GM19438 (cell line): ENCODE measurements around the gene MGRN1.

Experiments used
- ATAC-seq: cut with Tn5 transposase; IDR thresholded peaks from one replicate; pipeline ENCODE4 v1.9.1; 2021; ENCODE audit warnings: low read depth; ENCODE audit not compliant: unreplicated experiment

Gene MGRN1

GRCh38 chr16:4684058-4684715 lies 59.6 kb downstream of the MGRN1 start:
- no peak for ATAC-seq

GRCh38 chr16:4684763-4685162 lies 60.1 kb downstream of the MGRN1 start:
- no peak for ATAC-seq

GRCh38 chr16:4685292-4685691 lies 60.7 kb downstream of the MGRN1 start:
- ATAC-seq: no peak

- ATAC-seq: no peak
Observed at GRCh38 chr16:4685776-4686496, 61.3 kb downstream of the MGRN1 start.

- no peak for ATAC-seq
Observed at GRCh38 chr16:4686497-4687210, 62.0 kb downstream of the MGRN1 start.

GRCh38 chr16:4687416-4687815 lies 62.8 kb downstream of the MGRN1 start:
- no peak for ATAC-seq

- no peak for ATAC-seq
Observed at GRCh38 chr16:4687946-4688673, 63.5 kb downstream of the MGRN1 start.

GRCh38 chr16:4688674-4689045 lies 64.0 kb downstream of the MGRN1 start:
- ATAC-seq: no peak

GRCh38 chr16:4689091-4689671 lies 64.6 kb downstream of the MGRN1 start:
- no peak for ATAC-seq

- no peak for ATAC-seq
Observed at GRCh38 chr16:4689864-4690704, 65.5 kb downstream of the MGRN1 start.

- no peak for ATAC-seq
Observed at GRCh38 chr16:4690946-4691665, 66.5 kb downstream of the MGRN1 start.

- ATAC-seq: no peak
Observed at GRCh38 chr16:4691666-4692412, 67.2 kb downstream of the MGRN1 start.

- ATAC-seq: peak; percentile 13
Observed at GRCh38 chr16:4692460-4693295, 68.1 kb downstream of the MGRN1 start.

- peak; percentile 86 for ATAC-seq
Observed at GRCh38 chr16:4693296-4693955, 68.8 kb downstream of the MGRN1 start, which contains the start of gene NUDT16L1. Gene NUDT16L1 (plus strand): TSS chr16:4693562. CDS start chr16:4693727, 165 bp downstream.

- ATAC-seq: no peak
Observed at GRCh38 chr16:4693956-4694641, 69.5 kb downstream of the MGRN1 start.
